Lower leg skin (tissue), 3 donors: ENCODE results near the gene IFT57.

ENCODE experiments used
- CTCF ChIP-seq, 3 donors: fragments of 450-650 bp; IDR thresholded peaks; one replicate each; pipeline ENCODE4 v1.5.1; 2016; ENCODE audit warnings: antibody characterized with exemption in 3 of 3, mild to moderate bottlenecking in 3 of 3, moderate library complexity in 2 of 3
- POLR2A ChIP-seq, 2 donors: fragments of 450-650 bp; IDR thresholded peaks; one replicate each; pipeline ENCODE4 v1.6.1; 2016 to 2017; ENCODE audit warnings: antibody characterized with exemption in 2 of 2, mild to moderate bottlenecking in 1 of 2, moderate library complexity in 1 of 2

GRCh38 chr3:108127301-108127988, 94.8 kb downstream of the IFT57 start:
- TF ChIP-seq CTCF (IDR thresholded peaks at IDR 0.05) (no peak), POLR2A (IDR thresholded peaks at IDR 0.05) (no peak)
